ENCODE measurements around the gene TNNI3K.

Gene TNNI3K

DNA sequence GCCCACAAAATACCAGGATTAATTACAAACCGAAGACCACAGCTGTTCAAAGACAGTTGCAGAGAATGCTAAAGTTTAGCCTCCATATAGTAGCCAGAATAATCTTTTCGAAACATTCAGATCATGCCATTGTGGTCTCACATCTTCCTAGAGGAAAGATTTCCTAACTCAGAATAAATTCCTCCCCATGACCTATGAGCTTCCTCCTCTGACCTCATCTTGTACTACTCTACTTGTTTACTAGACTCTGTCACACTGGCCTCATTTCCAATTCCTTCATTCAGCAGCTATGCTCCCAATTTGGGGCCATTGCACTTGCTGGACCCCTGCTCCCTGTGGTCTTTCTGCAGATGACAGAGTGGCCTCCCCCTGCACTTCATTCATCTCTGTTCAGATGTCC lies 349.0 kb downstream of the TNNI3K start:
- no peak for DNase-seq

- no peak for DNase-seq
Measured at GRCh38 chr1:74586253-74586897, 351.2 kb downstream of the TNNI3K start.

DNA sequence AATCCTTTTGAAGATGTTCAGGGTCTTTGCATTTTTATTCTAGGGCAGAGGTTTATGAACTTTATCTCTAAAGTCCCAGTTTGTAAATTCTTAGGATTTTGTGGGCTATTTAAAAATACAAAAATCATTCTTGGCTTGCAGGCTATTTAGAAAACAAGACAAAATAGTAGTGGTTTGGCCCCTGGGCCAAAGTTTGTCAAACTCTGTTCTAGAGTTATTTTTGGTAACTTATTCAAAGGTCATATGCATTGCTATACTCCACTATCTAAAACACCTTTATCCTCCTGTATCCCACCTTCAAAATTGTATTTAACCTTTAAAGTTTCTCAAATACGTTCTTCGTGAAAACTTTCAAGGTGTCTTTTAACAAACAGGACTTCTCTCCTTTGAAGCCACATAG lies 352.7 kb downstream of the TNNI3K start:
- no peak for DNase-seq

DNA sequence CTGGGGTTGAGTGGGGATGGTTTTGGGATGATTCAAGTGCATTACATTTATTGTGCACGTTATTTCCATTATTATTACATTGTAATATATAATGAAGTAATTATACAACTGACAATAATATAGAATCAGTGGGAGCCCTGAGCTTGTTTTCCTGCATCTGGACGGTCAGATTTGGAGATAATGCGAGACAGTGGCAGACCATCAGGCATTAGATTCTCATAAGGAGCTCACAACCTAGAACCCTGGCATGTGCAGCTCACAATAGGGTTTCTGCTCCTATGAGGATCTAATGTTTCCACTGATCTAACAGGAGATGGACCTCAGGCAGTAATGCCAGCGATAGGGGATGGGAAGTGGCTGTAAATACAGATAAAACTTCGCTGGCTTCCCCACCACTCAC lies 355.1 kb downstream of the TNNI3K start:
- DNase-seq, result no peak

DNA sequence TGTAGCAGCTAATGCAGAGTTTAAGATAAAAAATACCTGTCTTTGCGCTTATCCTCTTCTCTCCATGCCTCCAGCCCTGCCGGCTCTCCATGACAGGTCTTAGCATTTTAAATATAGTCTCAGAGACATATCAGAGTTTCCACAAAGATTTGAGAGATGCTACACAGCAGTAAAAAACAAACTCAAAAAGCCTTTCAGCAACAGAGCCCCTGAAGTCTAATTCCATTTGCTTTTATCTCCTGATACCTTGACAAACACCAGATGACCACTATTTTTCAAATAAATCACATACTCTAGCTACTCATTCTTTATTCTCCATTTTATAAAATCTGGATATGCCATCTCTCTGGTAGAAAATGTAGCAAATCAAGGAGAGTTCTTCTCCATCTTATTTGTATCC lies 356.8 kb downstream of the TNNI3K start:
- no peak for DNase-seq

GRCh38 chr1:74592580-74593355 lies 357.6 kb downstream of the TNNI3K start:
- DNase-seq, result no peak

Measured in NCI-H2171 treated with DMSO at 0.1 percent for 48 hours (cell line).